Thoracic aorta (tissue), 2 donors: ENCODE data around the gene SPECC1. TPM values are rescaled to one million over a fixed set of nuclear protein-coding genes. Genes with fewer than 3 reads are reported as not detected.
A peak's percentile ranks its signal among the peaks of the same experiment; 100 is the strongest.

Source experiments
- ATAC-seq: fragments of 150-250 bp; one replicate; pipeline ENCODE4 v1.8.0; 2017; ENCODE audit warnings: low read depth; ENCODE audit not compliant: insufficient number of reproducible peaks, low FRiP score
- DNase-seq: peaks from one replicate; pipeline ENCODE4 v3.0.0-alpha.2; 2020; ENCODE audit warnings: low spot score
- H3K27ac ChIP-seq, 2 donors: fragments of 200-600 bp; sonication (generic); 1 replicate in 1 of 2; 2 replicates in 1 of 2; pipeline ENCODE4 v1.5.1; 2016; ENCODE audit warnings: mild to moderate bottlenecking in 2 of 2, moderate library complexity in 2 of 2
- H3K27me3 ChIP-seq: fragments of 200-600 bp; sonication (generic); replicated peaks from 2 replicates; pipeline ENCODE4 v1.6.0; 2016; ENCODE audit warnings: mild to moderate bottlenecking; ENCODE audit not compliant: insufficient read depth
- H3K36me3 ChIP-seq: fragments of 200-600 bp; sonication (generic); one replicate; pipeline ENCODE4 v1.5.1; 2016
- H3K4me1 ChIP-seq, 2 donors: fragments of 200-600 bp; sonication (generic); 1 replicate in 1 of 2; 2 replicates in 1 of 2; pipeline versions ENCODE4 v1.5.1 to v1.6.0; 2016; ENCODE audit warnings: low read depth in 2 of 2, mild to moderate bottlenecking in 1 of 2; ENCODE audit not compliant: control insufficient read depth in 1 of 2
- H3K4me3 ChIP-seq: fragments of 200-600 bp; sonication (generic); 2 replicates; pipeline ENCODE4 v1.5.1; 2016; ENCODE audit warnings: mild to moderate bottlenecking
- H3K9me3 ChIP-seq: fragments of 200-600 bp; sonication (generic); 2 replicates; pipeline ENCODE4 v1.5.1; 2016
- CTCF ChIP-seq: fragments of 200-600 bp; sonication (generic); IDR thresholded peaks from one replicate; pipeline ENCODE4 v1.5.1; 2019; ENCODE audit warnings: antibody characterized with exemption
- total RNA-seq, 2 donors: library from RNA; depleted of rRNA; stranded (reverse); fragments of >200 nt; gene quantifications; one replicate each; pipeline versions ENCODE4 v1.1.0 to v1.2.3, GENCODE V29; 2016

Gene SPECC1
- total RNA-seq, 2 donors from 2014 or later: 89.8 to 91.9 TPM

- ATAC-seq (peak; percentile 3), DNase-seq (no peak)
- H3K36me3 ChIP-seq: no peaks in the 10 kb centered on the region
- H3K27me3 ChIP-seq: no peaks in the 10 kb centered on the region
- peak overlapping the region; percentile 82 to 92 for H3K27ac ChIP-seq
- H3K4me1 ChIP-seq: peaks cover 15 to 33% of the 10 kb centered on the region in 2 donors
- no peaks in the 10 kb centered on the region for H3K9me3 ChIP-seq
- H3K4me3 ChIP-seq: peak overlapping the region; percentile 81
- TF ChIP-seq CTCF: no peak
These were observed 30.9 kb upstream of the SPECC1 start for GRCh38 chr17:19978209-19978802.

GRCh38 chr17:19978805-19979211 is 30.4 kb upstream of the SPECC1 start:
- no peaks in the 10 kb centered on the region for H3K36me3 ChIP-seq
- no peaks in the 10 kb centered on the region for H3K9me3 ChIP-seq
- DNase-seq: no peak
- no peak for ATAC-seq
- peak overlapping the region; percentile 76 to 92 for H3K27ac ChIP-seq
- no peak for TF ChIP-seq CTCF
- H3K4me1 ChIP-seq: peaks cover 15 to 33% of the 10 kb centered on the region in 2 donors
- H3K4me3 ChIP-seq: peak overlapping the region; percentile 81
- H3K27me3 ChIP-seq: no peaks in the 10 kb centered on the region

- Histone ChIP-seq H3K36me3 (no peaks in the 10 kb centered on the region), H3K4me1 (peaks cover 15 to 33% of the 10 kb centered on the region in 2 donors), H3K27me3 (no peaks in the 10 kb centered on the region), H3K9me3 (no peaks in the 10 kb centered on the region), H3K4me3 (peak overlapping the region; percentile 44), H3K27ac (peak overlapping the region in 1 of 2 donors; percentile 76)
- ATAC-seq (peak; percentile 10), DNase-seq (no peak)
- TF ChIP-seq CTCF: no peak
These were observed 29.0 kb upstream of the SPECC1 start for GRCh38 chr17:19979917-19980770.

GRCh38 chr17:19986941-19987861 is 22.0 kb upstream of the SPECC1 start:
- H3K4me1 ChIP-seq: no peaks in the 10 kb centered on the region
- no peak for TF ChIP-seq CTCF
- no peak overlapping the region for H3K4me3 ChIP-seq
- no peak for ATAC-seq
- H3K9me3 ChIP-seq: no peaks in the 10 kb centered on the region
- H3K27me3 ChIP-seq: no peaks in the 10 kb centered on the region
- no peak overlapping the region for H3K27ac ChIP-seq
- no peaks in the 10 kb centered on the region for H3K36me3 ChIP-seq
- no peak for DNase-seq

GRCh38 chr17:19987897-19988296 is 21.3 kb upstream of the SPECC1 start:
- Histone ChIP-seq H3K9me3 (no peaks in the 10 kb centered on the region), H3K27ac (no peak overlapping the region), H3K36me3 (no peaks in the 10 kb centered on the region), H3K4me1 (no peaks in the 10 kb centered on the region), H3K4me3 (no peak overlapping the region), H3K27me3 (no peaks in the 10 kb centered on the region)
- no peak for TF ChIP-seq CTCF
- DNase-seq: no peak
- ATAC-seq: no peak
